ENCODE results near the gene SLC6A5. TPM values are rescaled to one million over a fixed set of nuclear protein-coding genes. Genes with fewer than 3 reads are reported as not detected.

The SLC6A5 gene
- total and polyA plus RNA-seq, 7 experiments from 2014 or later, result not detected

GRCh38 chr11:20609727-20610707 lies 10.6 kb downstream of the SLC6A5 start:
- DNase-seq (peak in 7 of 9 donors; percentile 5 to 74 (median 36)), ATAC-seq (peak; percentile 74)
- Histone ChIP-seq H3K36me3 (ENCODE audit: control insufficient read depth in 2 of 3, insufficient read depth in 3 of 3, low read length in 3 of 3) (no peaks in the 10 kb centered on the region), H3K4me3 (ENCODE audit: low read length) (no peak overlapping the region), H3K4me1 (ENCODE audit: control insufficient read depth in 2 of 2, insufficient read depth in 2 of 2, low read length in 2 of 2) (no peaks in the 10 kb centered on the region), H3K27me3 (ENCODE audit: control insufficient read depth in 2 of 2, insufficient read depth in 2 of 2, low read length in 2 of 2) (peaks cover 0 to 16% of the 10 kb centered on the region in 2 donors), H3K9me3 (ENCODE audit: control insufficient read depth in 2 of 3, low read length in 3 of 3) (no peaks in the 10 kb centered on the region), H3K27ac (ENCODE audit: low read depth, low read length) (no peak overlapping the region)
- Mint-ChIP-seq H3K27me3 (peaks cover 66 to 91% (median 81%) of the 10 kb centered on the region in 5 donors), H3K27ac (no peak overlapping the region), H3K36me3 (peaks cover 0 to 6% (median 0%) of the 10 kb centered on the region in 5 donors), H3K4me1 (peaks cover 7 to 20% (median 11%) of the 10 kb centered on the region in 7 donors), H3K4me3 (peak overlapping the region in 6 of 10 donors; percentile 39 to 65 (median 58)), H3K9me3 (peaks cover 0 to 6% (median 0%) of the 10 kb centered on the region in 11 donors)
- ChIA-PET POLR2A (no interaction called here), CTCF (interaction anchor here (1.5 to 1.7 kb wide), 2 partner anchors 478 to 482 kb away, joined by 3 to 4 read pairs; no protein-coding TSS in a partner anchor)
- intact Hi-C loops (cut with micrococcal nuclease), result loop anchor here (1.0 to 5.0 kb wide), 4 partner anchors 213 to 482 kb away; partner anchors contain the start of gene PRMT3 (in 2 of the 2)

GRCh38 chr11:20610825-20611224 lies 11.4 kb downstream of the SLC6A5 start:
- H3K27me3 Mint-ChIP-seq, result peaks cover 61 to 88% (median 79%) of the 10 kb centered on the region in 5 donors

GRCh38 chr11:20611445-20611844 lies 12.0 kb downstream of the SLC6A5 start:
- CTCF ChIA-PET, result interaction anchor here (1.5 to 1.7 kb wide), 2 partner anchors 480 to 484 kb away, joined by 3 to 4 read pairs; no protein-coding TSS in a partner anchor
- Mint-ChIP-seq H3K36me3 (no peaks in the 10 kb centered on the region), H3K9me3 (peaks cover 0 to 4% (median 0%) of the 10 kb centered on the region in 11 donors), H3K4me3 (no peak overlapping the region), H3K27me3 (peaks cover 55 to 87% (median 79%) of the 10 kb centered on the region in 5 donors), H3K4me1 (peaks cover 7 to 10% (median 8%) of the 10 kb centered on the region in 7 donors), H3K27ac (no peak overlapping the region)
- no peak for ATAC-seq
- Histone ChIP-seq H3K9me3 (ENCODE audit: control insufficient read depth in 2 of 3, low read length in 3 of 3) (no peaks in the 10 kb centered on the region), H3K27ac (ENCODE audit: low read depth, low read length) (no peak overlapping the region), H3K27me3 (ENCODE audit: control insufficient read depth in 2 of 2, insufficient read depth in 2 of 2, low read length in 2 of 2) (peaks cover 0 to 16% of the 10 kb centered on the region in 2 donors), H3K4me1 (ENCODE audit: control insufficient read depth in 2 of 2, insufficient read depth in 2 of 2, low read length in 2 of 2) (no peaks in the 10 kb centered on the region), H3K4me3 (ENCODE audit: low read length) (no peak overlapping the region), H3K36me3 (ENCODE audit: control insufficient read depth in 2 of 3, insufficient read depth in 3 of 3, low read length in 3 of 3) (no peaks in the 10 kb centered on the region)
- POLR2A ChIA-PET, result no interaction called here
- intact Hi-C loops (cut with micrococcal nuclease), result no loop called here
- no peak for DNase-seq

More at GRCh38 chr11:20610825-20611224, 11.4 kb downstream of the SLC6A5 start:
- peaks cover 0 to 16% of the 10 kb centered on the region in 2 donors for H3K27me3 ChIP-seq (ENCODE audit: control insufficient read depth in 2 of 2, insufficient read depth in 2 of 2, low read length in 2 of 2)
- no peak overlapping the region for H3K4me3 ChIP-seq (ENCODE audit: low read length)
- POLR2A ChIA-PET, result no interaction called here
- H3K4me3 Mint-ChIP-seq, result no peak overlapping the region
- H3K4me1 Mint-ChIP-seq, result peaks cover 7 to 14% (median 10%) of the 10 kb centered on the region in 7 donors
- intact Hi-C loops (cut with micrococcal nuclease), result loop anchor here (1.0 kb wide), 3 partner anchors 214 to 483 kb away; partner anchors contain the start of gene PRMT3 (in 1 of the 2)
- no peak for DNase-seq
- no peaks in the 10 kb centered on the region for H3K36me3 ChIP-seq (ENCODE audit: control insufficient read depth in 2 of 3, insufficient read depth in 3 of 3, low read length in 3 of 3)
- H3K4me1 ChIP-seq (ENCODE audit: control insufficient read depth in 2 of 2, insufficient read depth in 2 of 2, low read length in 2 of 2), result no peaks in the 10 kb centered on the region
- H3K36me3 Mint-ChIP-seq, result peaks cover 0 to 6% (median 0%) of the 10 kb centered on the region in 5 donors
- H3K9me3 ChIP-seq (ENCODE audit: control insufficient read depth in 2 of 3, low read length in 3 of 3), result no peaks in the 10 kb centered on the region
- no peak overlapping the region for H3K27ac ChIP-seq (ENCODE audit: low read depth, low read length)
- H3K9me3 Mint-ChIP-seq, result peaks cover 0 to 5% (median 0%) of the 10 kb centered on the region in 11 donors
- ATAC-seq, result no peak
- CTCF ChIA-PET, result interaction anchor here (0.6 to 1.7 kb wide), 3 partner anchors 17 to 483 kb away, joined by 3 to 4 read pairs (median 4); no protein-coding TSS in a partner anchor
- no peak overlapping the region for H3K27ac Mint-ChIP-seq

GRCh38 chr11:20611892-20612291 lies 12.5 kb downstream of the SLC6A5 start:
- POLR2A ChIA-PET, result no interaction called here
- H3K27ac ChIP-seq (ENCODE audit: low read depth, low read length), result no peak overlapping the region
- H3K27ac Mint-ChIP-seq, result no peak overlapping the region
- CTCF ChIA-PET, result interaction anchor here (1.5 to 1.7 kb wide), 3 partner anchors 215 to 484 kb away, joined by 3 to 4 read pairs (median 4); no protein-coding TSS in a partner anchor
- no peaks in the 10 kb centered on the region for H3K9me3 ChIP-seq (ENCODE audit: control insufficient read depth in 2 of 3, low read length in 3 of 3)
- H3K36me3 ChIP-seq (ENCODE audit: control insufficient read depth in 2 of 3, insufficient read depth in 3 of 3, low read length in 3 of 3), result no peaks in the 10 kb centered on the region
- ATAC-seq (no peak), DNase-seq (no peak)
- H3K4me1 Mint-ChIP-seq, result peaks cover 7 to 10% (median 8%) of the 10 kb centered on the region in 7 donors
- H3K27me3 ChIP-seq (ENCODE audit: control insufficient read depth in 2 of 2, insufficient read depth in 2 of 2, low read length in 2 of 2), result peaks cover 0 to 14% of the 10 kb centered on the region in 2 donors
- no peaks in the 10 kb centered on the region for H3K4me1 ChIP-seq (ENCODE audit: control insufficient read depth in 2 of 2, insufficient read depth in 2 of 2, low read length in 2 of 2)
- H3K36me3 Mint-ChIP-seq, result no peaks in the 10 kb centered on the region
- intact Hi-C loops (cut with micrococcal nuclease), result no loop called here
- H3K27me3 Mint-ChIP-seq, result peaks cover 51 to 87% (median 78%) of the 10 kb centered on the region in 5 donors
- H3K4me3 Mint-ChIP-seq, result no peak overlapping the region
- H3K9me3 Mint-ChIP-seq, result peaks cover 0 to 4% (median 0%) of the 10 kb centered on the region in 11 donors
- no peak overlapping the region for H3K4me3 ChIP-seq (ENCODE audit: low read length)

GRCh38 chr11:20612416-20612815 lies 13.0 kb downstream of the SLC6A5 start:
- Mint-ChIP-seq H3K4me1 (peaks cover 7 to 10% (median 8%) of the 10 kb centered on the region in 7 donors), H3K4me3 (no peak overlapping the region), H3K27ac (no peak overlapping the region), H3K27me3 (peaks cover 46 to 85% (median 78%) of the 10 kb centered on the region in 5 donors), H3K9me3 (peaks cover 0 to 2% (median 0%) of the 10 kb centered on the region in 11 donors), H3K36me3 (no peaks in the 10 kb centered on the region)
- Histone ChIP-seq H3K27ac (ENCODE audit: low read depth, low read length) (no peak overlapping the region), H3K27me3 (ENCODE audit: control insufficient read depth in 2 of 2, insufficient read depth in 2 of 2, low read length in 2 of 2) (peaks cover 0 to 12% of the 10 kb centered on the region in 2 donors), H3K36me3 (ENCODE audit: control insufficient read depth in 2 of 3, insufficient read depth in 3 of 3, low read length in 3 of 3) (no peaks in the 10 kb centered on the region), H3K4me1 (ENCODE audit: control insufficient read depth in 2 of 2, insufficient read depth in 2 of 2, low read length in 2 of 2) (no peaks in the 10 kb centered on the region), H3K9me3 (ENCODE audit: control insufficient read depth in 2 of 3, low read length in 3 of 3) (no peaks in the 10 kb centered on the region), H3K4me3 (ENCODE audit: low read length) (no peak overlapping the region)
- POLR2A ChIA-PET, result no interaction called here
- CTCF ChIA-PET, result interaction anchor here (1.7 kb wide), 1 partner anchor 215 kb away, joined by 4 read pairs; no protein-coding TSS in a partner anchor
- DNase-seq (no peak), ATAC-seq (no peak)
- intact Hi-C loops (cut with micrococcal nuclease), result no loop called here

GRCh38 chr11:20616920-20617319 lies 17.5 kb downstream of the SLC6A5 start:
- H3K9me3 ChIP-seq (ENCODE audit: control insufficient read depth in 2 of 3, low read length in 3 of 3), result no peaks in the 10 kb centered on the region
- H3K4me1 ChIP-seq (ENCODE audit: control insufficient read depth in 2 of 2, insufficient read depth in 2 of 2, low read length in 2 of 2), result no peaks in the 10 kb centered on the region
- H3K4me1 Mint-ChIP-seq, result peaks cover 0 to 2% (median 0%) of the 10 kb centered on the region in 7 donors
- peaks cover 0 to 4% (median 0%) of the 10 kb centered on the region in 11 donors for H3K9me3 Mint-ChIP-seq
- DNase-seq (no peak), ATAC-seq (no peak)
- no peak overlapping the region for H3K4me3 Mint-ChIP-seq
- intact Hi-C loops (cut with micrococcal nuclease), result no loop called here
- peaks cover 13 to 50% (median 44%) of the 10 kb centered on the region in 5 donors for H3K27me3 Mint-ChIP-seq
- no peak overlapping the region for H3K4me3 ChIP-seq (ENCODE audit: low read length)
- H3K27ac Mint-ChIP-seq, result no peak overlapping the region
- H3K27me3 ChIP-seq (ENCODE audit: control insufficient read depth in 2 of 2, insufficient read depth in 2 of 2, low read length in 2 of 2), result no peaks in the 10 kb centered on the region
- H3K36me3 ChIP-seq (ENCODE audit: control insufficient read depth in 2 of 3, insufficient read depth in 3 of 3, low read length in 3 of 3), result no peaks in the 10 kb centered on the region
- POLR2A ChIA-PET, result no interaction called here
- CTCF ChIA-PET, result no interaction called here
- no peak overlapping the region for H3K27ac ChIP-seq (ENCODE audit: low read depth, low read length)
- H3K36me3 Mint-ChIP-seq, result no peaks in the 10 kb centered on the region

All from naive thymus-derived CD4-positive, alpha-beta T cell (primary cell).